GM18951 (cell line): ENCODE measurements around the gene GTF2IRD1.

Source experiments
- POLR2A ChIP-seq: IDR thresholded peaks from 4 replicates; pipeline ENCODE4 v1.6.1; 2011; ENCODE audit warnings: mild to moderate bottlenecking; ENCODE audit not compliant: insufficient read length, insufficient read depth; ENCODE audit errors: extremely low read depth
- in situ Hi-C: fragments of 300-500 bp; cut with MboI; formaldehyde crosslinking; loops from one replicate; pipeline ENCODE4 v1.12.0; 2022; ENCODE audit warnings: low sequenced_read_pairs, mixed read lengths, inconsistent platforms; ENCODE audit not compliant: unreplicated experiment

The GTF2IRD1 gene

DNA sequence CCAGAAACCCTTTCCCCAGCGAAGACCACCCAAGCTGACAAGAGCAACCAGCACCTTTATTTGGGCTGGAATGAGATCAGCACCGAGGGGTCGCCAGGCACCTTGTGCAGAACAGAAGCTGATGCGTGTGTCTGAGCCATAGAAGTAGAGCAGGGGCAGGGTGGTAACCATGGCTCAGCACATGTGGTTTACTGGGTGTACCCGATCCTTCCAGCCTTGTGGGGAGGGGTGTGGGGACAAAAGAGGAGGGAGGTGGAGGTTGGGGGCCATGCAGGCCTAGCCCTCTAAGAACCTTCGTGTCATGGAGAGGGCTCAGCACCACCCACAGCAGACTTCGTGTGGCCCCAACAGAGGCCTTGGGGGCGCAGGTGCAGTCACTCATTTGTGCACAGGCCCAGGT, 119.8 kb downstream of the GTF2IRD1 start:
- TF ChIP-seq POLR2A: no peak
- in situ Hi-C loops: loop anchor here (10.0 kb wide), 1 partner anchor 129 kb away; no protein-coding TSS in a partner anchor

DNA sequence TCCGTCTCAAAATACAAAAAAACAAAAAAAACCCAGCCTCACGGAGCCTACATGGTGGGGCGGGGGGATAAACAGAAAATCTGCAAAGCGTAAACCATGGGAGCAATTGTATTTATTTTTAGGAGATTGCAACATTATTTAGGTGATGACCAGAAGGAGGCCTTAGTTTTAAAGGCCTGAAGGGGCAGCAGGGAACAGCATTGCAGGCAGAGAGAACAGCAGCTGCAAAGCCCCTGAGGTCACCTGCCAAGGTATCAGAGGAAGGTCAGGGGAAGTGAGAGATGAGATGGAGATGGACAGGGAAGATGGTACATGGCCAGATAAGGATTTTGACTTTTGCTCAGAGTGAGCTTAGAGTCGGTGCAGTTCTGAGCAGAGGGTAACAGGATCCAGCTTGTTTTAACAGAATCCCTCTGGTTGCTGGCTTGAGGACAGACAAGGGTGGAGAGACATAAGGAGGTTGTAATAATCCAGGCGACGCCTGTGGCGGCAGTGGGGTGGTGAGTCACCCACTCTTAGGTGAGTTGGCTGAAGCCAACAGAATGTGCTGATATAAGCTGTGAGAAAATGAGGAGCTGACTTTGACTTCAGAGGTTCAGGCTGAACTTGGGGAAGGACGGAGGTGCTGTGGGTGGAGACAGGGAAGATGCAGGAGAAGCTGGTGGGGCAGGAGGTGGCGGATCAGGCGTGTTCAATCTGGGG, 121.5 kb downstream of the GTF2IRD1 start:
- TF ChIP-seq POLR2A: no peak
- in situ Hi-C loops: loop anchor here (10.0 kb wide), 1 partner anchor 130 kb away; no protein-coding TSS in a partner anchor

DNA sequence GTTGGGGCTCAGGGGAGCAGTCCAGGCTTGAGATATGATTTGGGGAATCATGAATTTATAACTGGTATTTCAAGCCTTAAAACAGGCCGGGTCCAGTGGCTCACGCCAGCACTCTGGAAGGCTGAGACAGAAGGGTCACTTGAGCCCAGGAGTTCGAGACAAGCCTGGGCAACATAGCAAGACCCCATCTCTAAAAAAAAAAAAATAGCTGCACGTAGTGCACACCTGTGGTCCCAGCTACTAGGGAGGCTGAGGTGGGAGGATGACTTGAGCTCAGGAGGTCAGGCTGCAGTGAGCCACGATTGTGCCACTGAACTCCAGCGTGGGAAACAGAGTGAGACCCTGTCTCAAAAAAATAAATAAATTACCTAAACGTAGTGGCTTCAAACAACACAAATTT, 122.1 kb downstream of the GTF2IRD1 start:
- in situ Hi-C loops: loop anchor here (10.0 kb wide), 1 partner anchor 131 kb away; no protein-coding TSS in a partner anchor
- TF ChIP-seq POLR2A: no peak

DNA sequence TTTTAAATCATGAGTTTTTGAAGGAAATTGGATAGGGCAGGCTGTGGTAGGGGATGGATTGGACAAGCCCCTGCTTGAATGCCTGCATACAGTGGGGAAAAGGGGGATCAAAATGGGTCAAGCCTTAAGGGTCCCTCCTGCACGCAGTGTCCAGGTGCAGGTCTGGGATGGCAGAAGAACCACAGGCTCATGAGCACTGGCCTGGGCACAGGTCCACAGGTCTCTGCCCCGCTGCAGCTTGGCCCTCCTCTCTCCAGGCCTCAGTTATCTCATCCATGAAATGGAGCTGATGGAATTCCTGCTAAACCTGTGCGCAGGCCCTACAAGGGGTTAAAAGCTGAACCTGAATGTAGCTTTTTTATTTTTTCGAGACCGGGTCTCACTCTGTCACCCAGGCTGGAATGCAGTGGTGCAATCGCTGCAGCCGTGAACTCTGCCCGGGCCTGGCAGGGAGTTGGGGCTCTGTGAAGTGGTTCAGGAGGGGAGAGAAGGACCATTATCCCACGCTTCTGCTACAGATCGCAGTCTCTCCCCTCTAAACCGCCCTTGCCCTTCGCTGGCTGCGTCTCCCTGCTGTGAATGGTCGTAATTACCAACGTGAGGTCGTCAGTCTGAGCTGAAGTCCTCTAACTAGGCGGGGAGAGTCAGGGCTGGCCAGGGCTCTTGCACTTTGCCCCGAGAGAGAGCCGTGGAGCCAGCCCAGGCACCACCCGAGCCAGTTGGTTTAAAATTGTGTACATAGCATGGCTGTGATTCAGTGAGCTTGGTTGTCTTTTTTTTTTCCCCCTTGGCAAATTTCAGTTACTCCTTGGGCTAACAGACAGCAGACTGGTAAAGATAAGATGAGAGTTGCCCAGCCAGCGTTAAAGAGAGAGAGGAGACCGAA, 126.3 kb downstream of the GTF2IRD1 start:
- in situ Hi-C loops: loop anchor here (10.0 kb wide), 1 partner anchor 135 kb away; no protein-coding TSS in a partner anchor
- TF ChIP-seq POLR2A: no peak

DNA sequence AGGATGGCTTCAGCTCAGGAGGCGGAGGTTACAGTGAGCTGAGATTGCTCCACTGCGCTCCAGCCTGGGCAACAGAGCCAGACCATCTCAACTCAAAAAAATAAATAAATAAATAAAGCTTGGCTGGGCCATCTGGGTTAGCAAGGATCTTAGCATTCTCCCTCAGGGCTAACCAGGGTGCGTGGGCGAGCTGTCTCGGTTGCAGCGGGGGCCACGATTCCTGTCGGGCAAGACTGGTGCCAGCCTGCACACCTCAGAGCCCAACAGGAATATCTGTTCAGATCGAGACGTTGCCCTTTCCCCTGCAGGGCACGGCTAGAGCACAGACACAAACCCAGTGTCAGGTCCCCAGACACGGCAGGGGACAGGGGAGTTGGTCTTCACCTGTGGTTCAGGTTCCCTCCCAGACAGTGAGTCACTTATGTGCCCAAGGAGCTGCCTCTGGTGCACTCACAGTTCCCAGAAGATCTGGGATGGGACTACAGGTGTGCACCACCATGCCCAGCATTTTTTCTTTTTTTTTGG, 128.3 kb downstream of the GTF2IRD1 start:
- no peak for TF ChIP-seq POLR2A
- in situ Hi-C loops: no loop called here

DNA sequence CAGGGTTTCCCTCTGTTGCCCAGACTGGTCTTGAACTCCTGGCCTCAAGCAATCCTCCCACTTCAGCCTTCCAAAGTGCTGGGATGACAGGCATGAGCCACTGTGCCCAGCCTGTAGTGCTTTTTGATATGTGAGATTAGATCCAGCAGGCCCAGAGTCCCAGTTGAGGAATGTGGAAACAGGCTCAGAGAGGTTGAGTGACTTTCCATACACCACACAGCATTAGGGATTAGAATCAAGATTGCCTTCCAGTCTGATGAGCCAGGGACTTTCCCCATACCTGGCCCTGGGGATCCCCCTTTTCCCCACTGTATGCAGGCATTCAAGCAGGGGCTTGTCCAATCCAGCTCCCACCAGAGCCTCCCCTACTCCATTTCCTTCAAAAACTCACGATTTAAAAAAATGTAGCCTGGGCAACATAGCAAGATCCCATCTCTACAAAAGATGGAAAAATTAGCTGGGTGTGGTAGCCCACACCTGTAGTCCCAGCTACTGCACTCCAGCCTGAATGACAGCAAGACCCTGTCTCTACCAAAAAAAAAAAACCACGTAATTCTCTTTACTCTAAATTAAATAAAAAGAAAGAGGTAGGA, 128.8 kb downstream of the GTF2IRD1 start:
- in situ Hi-C loops: no loop called here
- TF ChIP-seq POLR2A: no peak

DNA sequence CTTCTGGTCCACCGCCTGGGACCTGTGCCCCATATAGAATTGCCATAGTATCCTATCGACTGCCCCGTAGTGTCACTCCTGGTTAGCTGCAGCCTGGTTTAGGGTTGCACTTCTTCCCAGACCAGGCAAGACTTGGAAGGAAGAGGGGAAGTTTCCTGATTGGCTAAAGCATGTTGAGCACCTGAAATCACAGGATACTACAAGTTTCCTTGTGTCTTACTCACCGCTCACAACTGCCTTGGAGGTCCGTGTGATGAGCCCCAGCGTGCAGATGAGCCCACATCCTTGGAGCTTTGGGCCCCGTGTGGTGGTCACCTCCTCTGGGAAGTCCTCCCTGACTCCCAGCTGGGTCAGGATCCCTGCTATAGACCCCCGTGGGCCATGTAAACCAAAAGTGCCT, 129.9 kb downstream of the GTF2IRD1 start:
- in situ Hi-C loops: no loop called here
- no peak for TF ChIP-seq POLR2A

DNA sequence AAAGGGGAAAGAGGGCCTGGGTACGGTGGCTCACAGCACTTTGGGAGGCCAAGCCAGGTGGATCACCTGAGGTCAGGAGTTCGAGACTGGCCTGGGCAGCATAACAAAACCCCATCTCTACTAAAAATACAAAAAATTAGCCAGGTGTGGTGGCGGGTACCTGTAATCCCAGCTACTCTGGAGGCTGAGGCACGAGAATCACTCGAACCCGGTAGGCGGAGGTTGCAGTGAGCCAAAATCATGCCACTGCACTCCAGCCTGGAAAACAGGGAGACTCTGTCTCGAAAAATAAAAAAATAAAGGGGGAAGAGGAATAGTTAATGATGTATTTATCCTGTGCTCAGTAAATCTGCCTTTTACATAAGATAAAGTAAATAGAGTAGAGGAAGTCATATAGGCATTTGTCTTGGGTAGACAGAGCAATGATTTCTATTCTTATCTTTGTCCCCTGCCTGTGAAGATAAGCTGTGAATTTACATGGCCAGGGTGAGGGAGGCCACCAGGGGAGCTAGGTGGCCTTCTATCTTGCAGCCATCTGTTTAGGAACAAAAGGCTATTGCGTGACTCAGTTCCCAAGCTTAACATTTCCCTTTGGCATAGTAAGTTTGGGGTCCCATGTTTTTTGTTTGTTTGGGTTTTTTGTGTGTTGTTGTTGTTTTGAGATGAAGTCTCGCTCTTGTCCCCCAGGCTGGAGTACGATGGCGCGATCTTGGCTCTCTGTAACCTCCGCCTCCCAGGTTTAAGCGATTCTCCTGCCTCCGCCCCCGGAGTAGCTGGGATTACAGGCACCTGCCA, 130.7 kb downstream of the GTF2IRD1 start:
- in situ Hi-C loops: no loop called here
- TF ChIP-seq POLR2A: no peak

DNA sequence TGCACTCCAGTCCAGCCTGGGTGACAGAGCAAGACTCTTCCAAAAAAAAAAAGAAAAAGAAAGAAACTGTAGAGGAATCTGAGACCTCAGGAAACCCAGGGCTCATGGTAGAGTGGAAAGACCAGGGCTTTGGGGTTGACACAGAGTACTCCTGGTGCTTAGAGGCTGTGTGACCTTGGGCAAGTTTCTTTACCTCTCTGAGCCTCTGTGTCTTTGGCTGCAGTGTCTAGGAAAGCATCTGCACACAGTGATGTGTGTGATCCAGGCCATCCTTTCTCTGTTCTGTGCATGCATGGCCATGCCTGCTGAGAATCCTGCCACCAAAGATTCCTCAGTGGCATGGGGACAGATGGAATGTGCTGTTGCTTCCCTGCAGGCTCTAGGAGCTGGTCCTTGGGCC, 132.1 kb downstream of the GTF2IRD1 start:
- in situ Hi-C loops: no loop called here
- TF ChIP-seq POLR2A: no peak

DNA sequence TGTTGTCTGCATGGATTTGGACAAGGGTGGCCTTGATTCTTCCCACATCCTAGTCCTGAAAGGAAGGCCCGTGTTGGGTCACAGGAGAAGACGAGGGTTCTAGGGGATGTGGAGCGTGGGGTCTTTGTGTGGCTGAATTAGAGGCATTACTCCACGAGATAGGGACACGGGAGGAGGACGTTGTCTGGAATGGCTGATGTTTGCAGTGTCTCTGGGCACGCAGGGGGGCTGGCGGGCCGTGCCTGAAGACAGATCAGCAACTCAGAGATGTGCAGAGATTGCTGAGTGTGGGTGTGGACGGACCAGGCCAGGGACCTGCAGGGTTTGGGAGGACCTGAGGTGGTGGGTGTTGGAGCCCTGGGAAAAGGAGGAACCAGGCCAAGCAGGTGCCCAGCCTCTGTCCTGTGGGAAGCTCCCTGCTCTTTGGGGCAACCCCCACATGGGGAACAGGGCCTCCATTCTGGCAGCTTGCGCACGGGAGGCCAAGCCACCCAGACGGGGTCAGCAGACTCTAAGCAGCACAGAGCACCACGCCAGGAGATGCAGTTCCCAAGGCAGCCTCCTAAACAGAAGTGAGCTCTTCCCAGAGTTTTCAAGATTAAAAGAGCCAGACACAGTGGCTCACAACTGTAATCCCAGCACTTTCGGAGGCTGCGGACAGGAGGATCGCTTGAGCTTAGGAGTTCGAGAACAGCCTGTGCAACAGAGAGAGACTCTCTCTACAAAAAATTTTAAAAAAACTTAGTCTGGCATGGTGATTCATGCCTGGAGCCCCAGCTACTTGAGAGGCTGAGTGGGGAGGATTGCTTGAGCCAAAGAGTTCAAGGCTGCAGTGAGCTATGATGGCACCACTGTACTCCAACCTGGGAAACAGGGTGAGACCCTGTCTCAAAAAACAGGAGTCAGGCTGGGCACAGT, 132.8 kb downstream of the GTF2IRD1 start:
- TF ChIP-seq POLR2A: no peak
- in situ Hi-C loops: no loop called here

DNA sequence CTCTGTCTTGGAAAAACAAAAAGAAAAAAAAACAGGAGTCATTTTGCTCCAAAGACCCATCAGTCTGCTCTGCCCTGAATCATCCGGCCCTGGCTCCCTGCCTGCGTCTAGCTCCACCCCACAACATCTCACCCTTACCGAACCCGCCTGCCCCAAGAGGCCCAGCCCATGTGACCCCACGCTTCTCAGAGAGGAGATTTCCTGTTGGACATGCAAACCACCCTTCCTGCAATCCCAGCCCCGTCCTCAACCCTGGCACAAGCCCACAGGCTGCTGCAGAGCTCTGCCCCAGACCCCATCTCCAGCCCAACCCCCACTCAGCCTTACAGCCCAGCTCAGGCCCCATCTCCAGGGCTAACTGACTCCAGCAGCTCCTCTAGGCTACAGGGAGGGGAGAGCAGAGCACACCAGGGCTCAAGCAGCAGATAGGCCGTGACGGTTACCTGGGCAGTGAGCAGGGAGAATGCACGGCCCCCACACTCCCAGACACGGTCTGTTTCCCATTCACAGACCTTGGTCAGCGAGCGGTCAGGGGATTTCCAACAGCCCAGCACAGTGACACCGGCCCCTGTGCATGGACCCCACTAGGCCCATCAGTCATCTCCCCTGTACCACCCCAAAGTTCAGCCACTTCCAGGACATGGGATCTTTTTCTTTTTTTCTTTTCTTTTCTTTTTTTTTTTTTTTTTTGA, 133.9 kb downstream of the GTF2IRD1 start:
- in situ Hi-C loops: no loop called here
- peak; percentile 56 for TF ChIP-seq POLR2A
